OCI-LY3 (cell line): ENCODE results near the gene IFRD2.

Experiments used
- H2AFZ ChIP-seq: fragments of 200-600, 300-600 bp; shearing (Covaris generic); 2 replicates; pipeline ENCODE4 v1.6.0; 2014; ENCODE audit warnings: antibody characterized with exemption, low read depth, low read length
- H3K27ac ChIP-seq: fragments of 200-600, 300-600 bp; sonication (generic); 2 replicates; pipeline ENCODE4 v1.5.1; 2014; ENCODE audit warnings: mild to moderate bottlenecking, low read length, moderate library complexity, mixed read lengths
- H3K27me3 ChIP-seq: fragments of 200-600, 300-600 bp; sonication (generic); 2 replicates; pipeline ENCODE4 v1.6.1; 2014; ENCODE audit warnings: low read depth, low read length, mixed read lengths
- H3K36me3 ChIP-seq: fragments of 200-600, 300-600 bp; sonication (generic); replicated peaks from 2 replicates; pipeline ENCODE3; 2014; ENCODE audit warnings: low read depth, low read length, mixed read lengths
- H3K4me1 ChIP-seq: fragments of 300-600, 200-600 bp; sonication (generic); 2 replicates; pipeline ENCODE4 v1.6.1; 2014; ENCODE audit warnings: low read length, mixed read lengths
- H3K4me2 ChIP-seq: fragments of 200-600, 300-600 bp; sonication (generic); 2 replicates; pipeline ENCODE4 v1.6.1; 2014; ENCODE audit warnings: low read length, mixed read lengths
- H3K4me3 ChIP-seq: fragments of 300-600, 200-600 bp; sonication (generic); 2 replicates; pipeline ENCODE4 v1.5.1; 2014; ENCODE audit warnings: antibody characterized with exemption, mild to moderate bottlenecking, low read length, moderate library complexity
- H3K79me2 ChIP-seq: fragments of 300-600, 200-600 bp; shearing (Covaris generic); 2 replicates; pipeline ENCODE4 v1.6.1; 2014; ENCODE audit warnings: mild to moderate bottlenecking, low read length, mixed read lengths
- H3K9ac ChIP-seq: fragments of 300-600, 200-600 bp; shearing (Covaris generic); 2 replicates; pipeline ENCODE4 v1.6.0; 2014; ENCODE audit warnings: mild to moderate bottlenecking, low read length, moderate library complexity
- H3K9me3 ChIP-seq: fragments of 200-600, 300-600 bp; shearing (Covaris generic); 2 replicates; pipeline ENCODE4 v1.6.1; 2014; ENCODE audit warnings: low read length, mixed read lengths; ENCODE audit not compliant: insufficient read depth
- H4K20me1 ChIP-seq: fragments of 200-600, 300-600 bp; sonication (generic); 2 replicates; pipeline ENCODE4 v1.6.1; 2016; ENCODE audit warnings: low read length, mixed read lengths; ENCODE audit not compliant: insufficient read depth
- EZH2phosphoT487 ChIP-seq: fragments of 200-600 bp; shearing (Covaris generic); IDR thresholded peaks from 2 replicates; pipeline ENCODE4 v1.6.1; 2018; ENCODE audit warnings: antibody characterized with exemption, mixed run types, low read depth
- TF ChIP-seq, protein P1 (sequence below): fragments of 200-600, 300-600 bp; sonication (generic); IDR thresholded peaks from 2 replicates; pipeline ENCODE4 v1.5.1; 2014; ENCODE audit warnings: antibody characterized with exemption, low read length, low read depth

The IFRD2 gene

DNA sequence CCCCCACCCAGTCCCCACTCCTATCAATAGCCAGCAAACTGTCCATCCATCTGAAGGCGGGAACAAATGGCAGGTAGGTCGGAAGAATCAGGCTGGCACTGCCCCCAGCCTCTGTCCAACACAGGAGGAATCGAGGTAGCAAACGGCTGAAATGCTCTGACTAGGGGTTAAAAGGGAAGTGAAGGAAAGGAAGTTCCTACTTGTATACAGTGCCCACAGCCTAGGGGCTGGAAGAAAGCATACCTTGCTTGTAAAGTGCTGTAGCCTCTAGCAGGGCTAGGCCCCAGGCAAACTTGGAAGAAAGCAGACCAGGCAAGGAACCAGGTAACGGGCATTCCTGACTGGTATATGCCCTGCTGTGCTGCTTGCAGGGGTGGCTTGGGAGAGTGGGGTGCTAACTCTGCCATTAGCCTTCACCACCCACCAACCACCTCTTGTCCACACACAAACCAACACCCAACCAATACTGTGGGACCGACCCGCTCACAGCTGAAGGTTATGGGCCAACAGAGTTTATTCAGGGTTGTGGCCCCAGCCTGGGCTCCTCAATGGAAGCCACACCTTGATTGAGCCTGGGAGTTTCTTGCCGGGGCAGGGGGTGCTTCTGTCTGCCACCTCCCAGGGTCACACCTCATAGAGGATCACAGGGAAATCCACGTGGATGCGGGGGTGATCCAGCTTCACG lies 33.4 kb upstream of the IFRD2 start:
- Histone ChIP-seq H3K79me2 (peaks cover 22% of the 10 kb centered on the region), H3K9ac (no peak overlapping the region), H3K36me3 (peaks cover 21% of the 10 kb centered on the region), H2AFZ (no peak overlapping the region), H3K27ac (no peak overlapping the region), H3K4me2 (no peak overlapping the region), H3K9me3 (no peaks in the 10 kb centered on the region), H3K4me1 (peaks cover 28% of the 10 kb centered on the region), H3K27me3 (no peaks in the 10 kb centered on the region), H4K20me1 (no peaks in the 10 kb centered on the region), H3K4me3 (no peak overlapping the region)
- TF ChIP-seq EZH2phosphoT487 = no peak
- TF ChIP-seq, protein P1, sequence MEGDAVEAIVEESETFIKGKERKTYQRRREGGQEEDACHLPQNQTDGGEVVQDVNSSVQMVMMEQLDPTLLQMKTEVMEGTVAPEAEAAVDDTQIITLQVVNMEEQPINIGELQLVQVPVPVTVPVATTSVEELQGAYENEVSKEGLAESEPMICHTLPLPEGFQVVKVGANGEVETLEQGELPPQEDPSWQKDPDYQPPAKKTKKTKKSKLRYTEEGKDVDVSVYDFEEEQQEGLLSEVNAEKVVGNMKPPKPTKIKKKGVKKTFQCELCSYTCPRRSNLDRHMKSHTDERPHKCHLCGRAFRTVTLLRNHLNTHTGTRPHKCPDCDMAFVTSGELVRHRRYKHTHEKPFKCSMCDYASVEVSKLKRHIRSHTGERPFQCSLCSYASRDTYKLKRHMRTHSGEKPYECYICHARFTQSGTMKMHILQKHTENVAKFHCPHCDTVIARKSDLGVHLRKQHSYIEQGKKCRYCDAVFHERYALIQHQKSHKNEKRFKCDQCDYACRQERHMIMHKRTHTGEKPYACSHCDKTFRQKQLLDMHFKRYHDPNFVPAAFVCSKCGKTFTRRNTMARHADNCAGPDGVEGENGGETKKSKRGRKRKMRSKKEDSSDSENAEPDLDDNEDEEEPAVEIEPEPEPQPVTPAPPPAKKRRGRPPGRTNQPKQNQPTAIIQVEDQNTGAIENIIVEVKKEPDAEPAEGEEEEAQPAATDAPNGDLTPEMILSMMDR = no peak

DNA sequence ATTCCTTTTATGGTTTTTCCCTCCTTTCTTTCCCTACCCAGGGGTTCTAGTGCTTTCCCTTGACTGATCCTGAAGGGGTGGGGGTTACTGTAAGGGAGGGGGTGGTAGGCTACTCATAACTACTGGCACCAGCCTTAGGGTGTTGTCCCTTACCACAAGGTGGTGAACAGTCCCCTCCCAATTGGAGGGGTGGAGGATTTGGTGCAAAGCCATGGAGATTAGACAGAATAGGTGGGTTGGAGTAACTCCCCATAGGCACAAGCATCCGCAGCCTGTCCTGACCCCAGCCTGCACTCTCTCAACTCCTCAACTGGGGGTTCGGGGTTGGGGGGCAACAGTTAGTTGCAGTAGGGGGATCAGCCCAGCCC lies 32.9 kb upstream of the IFRD2 start:
- Histone ChIP-seq H2AFZ (no peak overlapping the region), H3K79me2 (peaks cover 27% of the 10 kb centered on the region), H4K20me1 (no peaks in the 10 kb centered on the region), H3K9ac (no peak overlapping the region), H3K36me3 (peaks cover 16% of the 10 kb centered on the region), H3K27ac (no peak overlapping the region), H3K4me3 (no peak overlapping the region), H3K4me1 (peaks cover 31% of the 10 kb centered on the region), H3K9me3 (no peaks in the 10 kb centered on the region), H3K4me2 (no peak overlapping the region), H3K27me3 (no peaks in the 10 kb centered on the region)
- TF ChIP-seq, protein P1 = no peak
- no peak for TF ChIP-seq EZH2phosphoT487

DNA sequence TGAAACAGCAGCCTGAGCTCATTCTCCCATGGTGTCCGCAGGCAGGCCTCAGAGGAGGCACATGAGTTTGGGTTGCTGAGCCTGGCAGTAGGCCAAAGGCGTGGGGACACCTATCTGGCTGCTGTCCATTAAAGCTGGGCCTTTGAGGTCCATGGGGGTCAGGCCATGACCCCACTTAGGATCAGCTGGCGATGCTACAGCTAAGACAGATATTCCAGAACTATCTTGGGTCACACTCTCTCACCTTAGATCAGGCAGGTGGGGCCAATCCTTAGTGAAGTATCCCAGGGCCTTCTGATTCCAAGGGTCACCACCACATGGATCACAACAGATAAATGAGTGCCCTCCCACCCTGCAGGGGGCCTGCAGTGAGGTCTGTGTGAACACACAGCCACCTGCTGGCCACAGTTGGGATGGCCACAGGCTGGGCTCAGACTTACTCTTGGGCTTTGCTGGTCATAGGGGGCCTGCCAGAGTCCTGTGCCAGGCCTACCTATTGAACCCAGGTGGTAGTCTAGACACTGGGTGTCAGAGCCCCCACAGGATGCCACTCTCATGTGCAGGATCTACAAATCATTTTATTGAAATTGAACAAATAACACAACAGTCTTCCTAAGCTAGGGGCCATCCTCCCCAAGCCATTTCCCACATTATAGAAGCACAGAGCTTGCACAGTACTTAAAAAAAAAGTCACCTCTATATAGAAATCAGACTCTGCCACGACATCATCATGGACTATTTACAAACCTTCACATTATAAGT lies 32.3 kb upstream of the IFRD2 start:
- TF ChIP-seq EZH2phosphoT487 = no peak
- TF ChIP-seq, protein P1 = peak; percentile 86
- Histone ChIP-seq H3K9ac (no peak overlapping the region), H3K27ac (no peak overlapping the region), H3K36me3 (peaks cover 11% of the 10 kb centered on the region), H4K20me1 (no peaks in the 10 kb centered on the region), H3K4me2 (no peak overlapping the region), H3K4me3 (no peak overlapping the region), H3K9me3 (no peaks in the 10 kb centered on the region), H3K79me2 (peaks cover 33% of the 10 kb centered on the region), H2AFZ (no peak overlapping the region), H3K4me1 (peaks cover 35% of the 10 kb centered on the region), H3K27me3 (no peaks in the 10 kb centered on the region)

DNA sequence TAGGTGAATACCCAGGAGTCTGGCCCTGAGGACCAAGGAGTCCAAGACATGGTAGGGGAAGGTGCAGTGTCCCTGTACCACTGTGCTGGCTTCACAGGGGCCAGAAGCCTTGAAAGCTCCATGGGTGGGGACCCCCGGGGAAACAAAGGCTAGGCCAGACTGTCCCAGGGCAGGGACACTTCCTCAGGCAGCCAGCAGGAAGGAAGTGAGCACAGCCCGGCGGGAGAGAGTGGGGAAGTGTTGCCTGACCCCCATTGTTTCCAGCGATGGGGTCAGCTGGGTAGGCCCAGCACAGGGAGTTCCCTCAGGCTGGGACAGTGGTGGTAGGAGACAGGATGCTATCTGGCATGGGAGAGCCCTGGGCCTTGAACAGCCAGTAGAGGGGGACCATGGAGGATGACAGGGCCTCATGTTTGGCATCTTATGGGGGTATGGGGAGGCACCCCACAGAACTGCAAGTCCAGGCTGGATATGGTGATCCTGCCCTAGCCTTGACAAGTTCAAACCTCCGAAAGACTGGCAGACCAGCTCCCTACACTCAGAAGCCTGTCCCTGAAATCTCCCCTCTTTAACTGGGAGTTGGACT lies 31.5 kb upstream of the IFRD2 start:
- peaks cover 16% of the 10 kb centered on the region for H3K36me3 ChIP-seq
- TF ChIP-seq EZH2phosphoT487 = no peak
- TF ChIP-seq, protein P1 = no peak
- peaks cover 35% of the 10 kb centered on the region for H3K4me1 ChIP-seq
- no peak overlapping the region for H3K27ac ChIP-seq
- H2AFZ ChIP-seq = no peak overlapping the region
- H3K4me2 ChIP-seq = no peak overlapping the region
- peaks cover 34% of the 10 kb centered on the region for H3K79me2 ChIP-seq
- H3K27me3 ChIP-seq = no peaks in the 10 kb centered on the region
- H3K9me3 ChIP-seq = no peaks in the 10 kb centered on the region
- no peaks in the 10 kb centered on the region for H4K20me1 ChIP-seq
- H3K4me3 ChIP-seq = no peak overlapping the region
- no peak overlapping the region for H3K9ac ChIP-seq
